Measurements from ENCODE around the gene VSTM2L. TPM values are rescaled to one million over a fixed set of nuclear protein-coding genes. Genes with fewer than 3 reads are reported as not detected.

VSTM2L gene
- total and polyA plus RNA-seq, 4 donors: 8.0 to 71.6 (median 31.4) TPM

GRCh38 chr20:37886851-37887297 is 16.1 kb upstream of the VSTM2L start:
- Histone ChIP-seq H3K36me3 (ENCODE audit: control insufficient read depth in 4 of 4, insufficient read depth in 4 of 4, low read length in 4 of 4) (no peaks in the 10 kb centered on the region), H3K4me3 (no peak overlapping the region), H3K9ac (ENCODE audit: insufficient read depth in 1 of 2, low read length in 2 of 2) (no peak overlapping the region), H3K27ac (ENCODE audit: low read depth in 1 of 2, low read length in 1 of 2) (no peak overlapping the region), H3K9me3 (ENCODE audit: control insufficient read depth in 4 of 4, insufficient read depth in 3 of 4, low read length in 3 of 4) (no peaks in the 10 kb centered on the region), H3K4me1 (ENCODE audit: control insufficient read depth in 5 of 5, insufficient read depth in 5 of 5, low read length in 5 of 5) (peaks cover 0 to 33% (median 3%) of the 10 kb centered on the region in 5 donors), H3K27me3 (ENCODE audit: control insufficient read depth in 3 of 3, insufficient read depth in 3 of 3, low read length in 2 of 3) (no peaks in the 10 kb centered on the region)
- TF ChIP-seq, protein P1, sequence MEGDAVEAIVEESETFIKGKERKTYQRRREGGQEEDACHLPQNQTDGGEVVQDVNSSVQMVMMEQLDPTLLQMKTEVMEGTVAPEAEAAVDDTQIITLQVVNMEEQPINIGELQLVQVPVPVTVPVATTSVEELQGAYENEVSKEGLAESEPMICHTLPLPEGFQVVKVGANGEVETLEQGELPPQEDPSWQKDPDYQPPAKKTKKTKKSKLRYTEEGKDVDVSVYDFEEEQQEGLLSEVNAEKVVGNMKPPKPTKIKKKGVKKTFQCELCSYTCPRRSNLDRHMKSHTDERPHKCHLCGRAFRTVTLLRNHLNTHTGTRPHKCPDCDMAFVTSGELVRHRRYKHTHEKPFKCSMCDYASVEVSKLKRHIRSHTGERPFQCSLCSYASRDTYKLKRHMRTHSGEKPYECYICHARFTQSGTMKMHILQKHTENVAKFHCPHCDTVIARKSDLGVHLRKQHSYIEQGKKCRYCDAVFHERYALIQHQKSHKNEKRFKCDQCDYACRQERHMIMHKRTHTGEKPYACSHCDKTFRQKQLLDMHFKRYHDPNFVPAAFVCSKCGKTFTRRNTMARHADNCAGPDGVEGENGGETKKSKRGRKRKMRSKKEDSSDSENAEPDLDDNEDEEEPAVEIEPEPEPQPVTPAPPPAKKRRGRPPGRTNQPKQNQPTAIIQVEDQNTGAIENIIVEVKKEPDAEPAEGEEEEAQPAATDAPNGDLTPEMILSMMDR (IDR thresholded peaks at IDR 0.05; ENCODE audit: control extremely low read depth, extremely low read depth): no peak
- no peak for ATAC-seq (ENCODE audit: insufficient read depth, low FRiP score)
- WGBS, 2 donors: 78 to 88% methylated on average over 4 of the region's 4 CpGs
- no peak for DNase-seq

- Histone ChIP-seq H3K9ac (ENCODE audit: insufficient read depth in 1 of 2, low read length in 2 of 2) (no peak overlapping the region), H3K27ac (ENCODE audit: low read depth in 1 of 2, low read length in 1 of 2) (no peak overlapping the region), H3K9me3 (ENCODE audit: control insufficient read depth in 4 of 4, insufficient read depth in 3 of 4, low read length in 3 of 4) (no peaks in the 10 kb centered on the region), H3K4me3 (no peak overlapping the region), H3K36me3 (ENCODE audit: control insufficient read depth in 4 of 4, insufficient read depth in 4 of 4, low read length in 4 of 4) (no peaks in the 10 kb centered on the region), H3K4me1 (ENCODE audit: control insufficient read depth in 5 of 5, insufficient read depth in 5 of 5, low read length in 5 of 5) (peaks cover 0 to 21% (median 3%) of the 10 kb centered on the region in 5 donors), H3K27me3 (ENCODE audit: control insufficient read depth in 3 of 3, insufficient read depth in 3 of 3, low read length in 2 of 3) (no peaks in the 10 kb centered on the region)
- ATAC-seq (ENCODE audit: insufficient read depth, low FRiP score) (no peak), DNase-seq (no peak)
- 90 to 96% methylated on average over 10 of the region's 10 CpGs for WGBS, 2 donors
- TF ChIP-seq, protein P1 (IDR thresholded peaks at IDR 0.05; ENCODE audit: control extremely low read depth, extremely low read depth): no peak
Observed at GRCh38 chr20:37888641-37889040, 14.3 kb upstream of the VSTM2L start.

- ATAC-seq (ENCODE audit: insufficient read depth, low FRiP score): no peak
- DNase-seq: no peak
- Histone ChIP-seq H3K27ac (ENCODE audit: low read depth in 1 of 2, low read length in 1 of 2) (no peak overlapping the region), H3K9me3 (ENCODE audit: control insufficient read depth in 4 of 4, insufficient read depth in 3 of 4, low read length in 3 of 4) (no peaks in the 10 kb centered on the region), H3K27me3 (ENCODE audit: control insufficient read depth in 3 of 3, insufficient read depth in 3 of 3, low read length in 2 of 3) (no peaks in the 10 kb centered on the region), H3K36me3 (ENCODE audit: control insufficient read depth in 4 of 4, insufficient read depth in 4 of 4, low read length in 4 of 4) (no peaks in the 10 kb centered on the region), H3K4me3 (no peak overlapping the region), H3K9ac (ENCODE audit: insufficient read depth in 1 of 2, low read length in 2 of 2) (no peak overlapping the region), H3K4me1 (ENCODE audit: control insufficient read depth in 5 of 5, insufficient read depth in 5 of 5, low read length in 5 of 5) (peaks cover 0 to 28% (median 3%) of the 10 kb centered on the region in 5 donors)
- WGBS, 2 donors: 92 to 94% methylated on average over 5 of the region's 5 CpGs
- TF ChIP-seq, protein P1 (IDR thresholded peaks at IDR 0.05; ENCODE audit: control extremely low read depth, extremely low read depth): no peak
Observed at GRCh38 chr20:37890108-37890507, 12.8 kb upstream of the VSTM2L start.

GRCh38 chr20:37890643-37891042 is 12.3 kb upstream of the VSTM2L start:
- Histone ChIP-seq H3K36me3 (ENCODE audit: control insufficient read depth in 4 of 4, insufficient read depth in 4 of 4, low read length in 4 of 4) (no peaks in the 10 kb centered on the region), H3K9me3 (ENCODE audit: control insufficient read depth in 4 of 4, insufficient read depth in 3 of 4, low read length in 3 of 4) (no peaks in the 10 kb centered on the region), H3K4me3 (no peak overlapping the region), H3K9ac (ENCODE audit: insufficient read depth in 1 of 2, low read length in 2 of 2) (no peak overlapping the region), H3K27me3 (ENCODE audit: control insufficient read depth in 3 of 3, insufficient read depth in 3 of 3, low read length in 2 of 3) (no peaks in the 10 kb centered on the region), H3K27ac (ENCODE audit: low read depth in 1 of 2, low read length in 1 of 2) (no peak overlapping the region), H3K4me1 (ENCODE audit: control insufficient read depth in 5 of 5, insufficient read depth in 5 of 5, low read length in 5 of 5) (peaks cover 0 to 31% (median 3%) of the 10 kb centered on the region in 5 donors)
- DNase-seq (no peak), ATAC-seq (ENCODE audit: insufficient read depth, low FRiP score) (no peak)
- 77 to 89% methylated on average over 13 of the region's 13 CpGs for WGBS, 2 donors
- TF ChIP-seq, protein P1 (IDR thresholded peaks at IDR 0.05; ENCODE audit: control extremely low read depth, extremely low read depth): no peak
